Measurements from ENCODE around the gene GSTO2. TPM values are rescaled to one million over a fixed set of nuclear protein-coding genes. Genes with fewer than 3 reads are reported as not detected.
A peak's percentile ranks its signal among the peaks of the same experiment; 100 is the strongest.

The GSTO2 gene
- total and polyA plus RNA-seq, 10 donors, result 0.32 to 1.4 (median 0.91) TPM

DNA sequence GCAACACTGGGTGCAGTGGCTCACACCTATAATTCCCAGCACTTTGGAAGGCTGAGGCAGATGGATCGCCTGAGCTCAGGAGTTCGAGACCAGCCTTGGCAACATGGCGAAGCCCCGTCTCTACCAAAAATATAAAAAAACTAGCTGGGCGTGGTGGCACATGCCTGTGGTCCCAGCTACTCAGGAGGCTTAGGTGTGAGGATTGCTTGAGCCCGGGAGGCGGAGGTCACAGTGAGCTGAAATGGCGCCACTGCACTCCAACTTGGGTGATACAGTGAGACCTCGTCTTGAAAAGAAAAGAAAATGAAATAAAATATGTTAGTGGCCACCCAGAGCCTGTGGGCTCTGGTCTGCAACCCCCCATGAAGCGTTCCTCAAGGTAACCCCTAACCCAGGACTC, 55.9 kb downstream of the GSTO2 start:
- DNase-seq, result peak; percentile 58
- peak overlapping the region; percentile 14 to 100 (median 86) for H3K27ac ChIP-seq
- TF ChIP-seq, protein P1, sequence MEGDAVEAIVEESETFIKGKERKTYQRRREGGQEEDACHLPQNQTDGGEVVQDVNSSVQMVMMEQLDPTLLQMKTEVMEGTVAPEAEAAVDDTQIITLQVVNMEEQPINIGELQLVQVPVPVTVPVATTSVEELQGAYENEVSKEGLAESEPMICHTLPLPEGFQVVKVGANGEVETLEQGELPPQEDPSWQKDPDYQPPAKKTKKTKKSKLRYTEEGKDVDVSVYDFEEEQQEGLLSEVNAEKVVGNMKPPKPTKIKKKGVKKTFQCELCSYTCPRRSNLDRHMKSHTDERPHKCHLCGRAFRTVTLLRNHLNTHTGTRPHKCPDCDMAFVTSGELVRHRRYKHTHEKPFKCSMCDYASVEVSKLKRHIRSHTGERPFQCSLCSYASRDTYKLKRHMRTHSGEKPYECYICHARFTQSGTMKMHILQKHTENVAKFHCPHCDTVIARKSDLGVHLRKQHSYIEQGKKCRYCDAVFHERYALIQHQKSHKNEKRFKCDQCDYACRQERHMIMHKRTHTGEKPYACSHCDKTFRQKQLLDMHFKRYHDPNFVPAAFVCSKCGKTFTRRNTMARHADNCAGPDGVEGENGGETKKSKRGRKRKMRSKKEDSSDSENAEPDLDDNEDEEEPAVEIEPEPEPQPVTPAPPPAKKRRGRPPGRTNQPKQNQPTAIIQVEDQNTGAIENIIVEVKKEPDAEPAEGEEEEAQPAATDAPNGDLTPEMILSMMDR (IDR thresholded peaks at IDR 0.05 in 8 of 11, conservative IDR thresholded peaks at IDR 0.05 in 3 of 11), result no peak
- no peak for TF ChIP-seq POLR2A (IDR thresholded peaks at IDR 0.05)
- no peak for TF ChIP-seq POLR2AphosphoS5 (IDR thresholded peaks at IDR 0.05)
- no peaks in the 10 kb centered on the region for H3K9me3 ChIP-seq
- H3K4me1 ChIP-seq, result peaks cover 93 to 100% (median 99%) of the 10 kb centered on the region in 6 donors
- no peaks in the 10 kb centered on the region for H3K27me3 ChIP-seq (replicated peaks in 1 of 7)
- H3K4me3 ChIP-seq, result peak overlapping the region in 1 of 8 donors; percentile 56
- peaks cover 0 to 16% (median 0%) of the 10 kb centered on the region in 6 donors for H3K36me3 ChIP-seq
- intact Hi-C loops (cut with DNase I; ENCODE audit: low total_unique reads), result no loop called here
- WGBS, 5 donors, result 86 to 97% (median 91%) methylated on average over 10 of the region's 10 CpGs

DNA sequence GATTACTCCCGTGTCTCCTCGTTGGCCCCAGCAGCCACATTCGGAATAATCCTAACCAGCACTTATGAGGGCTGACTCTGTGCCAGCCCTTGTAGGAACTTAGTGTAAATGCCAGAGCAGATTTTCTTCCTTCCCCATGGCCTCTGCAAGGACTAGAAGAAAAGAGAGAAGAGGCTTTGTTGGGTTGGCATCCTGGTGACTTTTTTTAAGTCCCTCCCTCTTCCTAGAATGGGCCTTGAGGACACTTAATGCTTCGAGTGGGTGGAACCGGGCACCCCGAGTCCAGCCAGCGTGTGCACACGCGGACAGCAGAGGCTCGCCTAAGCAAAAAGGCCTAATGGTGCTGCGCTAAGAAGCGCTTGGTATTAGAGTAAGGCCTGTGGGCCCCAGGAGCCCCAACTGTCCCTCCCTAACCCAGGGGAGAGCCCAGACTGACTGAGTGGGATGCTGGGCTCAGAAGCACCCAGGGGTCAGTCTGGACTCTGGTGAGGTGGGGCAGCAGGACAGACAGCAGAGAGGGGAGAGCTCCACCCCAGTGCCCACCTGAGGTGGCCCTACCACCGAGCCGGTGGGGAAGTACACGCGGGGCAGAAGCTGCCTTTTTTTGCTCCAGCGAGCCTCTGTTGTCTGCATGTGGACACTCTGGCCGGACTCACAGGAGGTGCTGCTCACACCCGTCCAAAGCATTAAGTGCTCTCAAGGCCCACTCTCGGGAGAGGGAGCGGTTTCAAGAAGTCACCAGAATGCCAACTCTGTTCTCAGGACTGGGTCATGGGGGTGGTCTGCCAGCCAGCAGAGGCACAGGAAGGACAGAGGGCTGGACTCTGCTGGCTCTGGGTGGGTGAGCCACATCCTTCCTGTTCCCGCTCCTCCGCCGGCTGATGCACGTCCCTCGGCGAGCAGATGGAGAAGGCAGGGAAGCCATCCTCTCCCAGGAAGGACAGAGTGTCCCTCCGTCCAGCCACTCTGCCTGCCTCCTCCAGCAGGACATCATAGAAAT, 56.8 kb downstream of the GSTO2 start:
- DNase-seq, result peak; percentile 83
- peak overlapping the region; percentile 70 to 100 (median 86) for H3K27ac ChIP-seq
- TF ChIP-seq, protein P1 (IDR thresholded peaks at IDR 0.05 in 8 of 11, conservative IDR thresholded peaks at IDR 0.05 in 3 of 11), result no peak
- peak; percentile 67 to 84 (median 71) for TF ChIP-seq POLR2AphosphoS5 (IDR thresholded peaks at IDR 0.05)
- no peak for TF ChIP-seq POLR2A (IDR thresholded peaks at IDR 0.05)
- WGBS, 5 donors, result 30 to 47% (median 42%) methylated on average over 19 to 28 of the region's 28 CpGs
- H3K36me3 ChIP-seq, result peaks cover 0 to 13% (median 0%) of the 10 kb centered on the region in 6 donors
- no peaks in the 10 kb centered on the region for H3K9me3 ChIP-seq
- no peaks in the 10 kb centered on the region for H3K27me3 ChIP-seq (replicated peaks in 1 of 7)
- H3K4me3 ChIP-seq, result peak overlapping the region in 1 of 8 donors; percentile 56
- H3K4me1 ChIP-seq, result peaks cover 94 to 100% (median 100%) of the 10 kb centered on the region in 6 donors
- intact Hi-C loops (cut with DNase I; ENCODE audit: low total_unique reads), result no loop called here

DNA sequence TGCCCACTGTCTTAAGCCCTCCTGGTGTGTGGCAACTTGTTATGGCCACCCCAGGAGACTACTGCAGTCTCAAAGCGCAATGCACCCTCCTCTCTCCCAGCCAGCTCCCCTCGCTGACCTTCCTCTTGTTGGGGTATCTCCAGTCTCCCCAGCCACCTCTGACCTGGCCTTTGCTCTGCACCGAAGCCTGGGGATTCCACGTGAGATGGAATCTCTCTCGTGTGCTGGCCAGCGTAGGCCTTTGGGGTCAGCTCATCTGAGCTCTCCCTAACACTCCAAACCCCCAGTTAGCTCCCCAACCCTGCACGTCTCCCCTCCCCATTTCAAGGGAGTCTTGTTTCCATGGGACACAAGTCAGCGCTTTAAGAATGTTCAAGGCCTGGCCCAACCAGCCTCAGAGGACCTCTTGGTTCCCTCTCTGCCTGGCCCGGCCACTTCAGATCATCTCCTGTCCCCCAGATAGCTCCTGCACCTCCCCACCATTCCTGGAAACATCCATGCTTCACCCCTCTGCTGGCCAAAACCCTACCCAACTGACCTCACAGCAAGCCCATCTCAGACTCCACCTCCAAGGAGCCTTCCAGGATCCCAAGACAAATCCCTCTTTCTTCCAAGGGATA, 58.1 kb downstream of the GSTO2 start:
- no peaks in the 10 kb centered on the region for H3K27me3 ChIP-seq (replicated peaks in 1 of 7)
- WGBS, 5 donors, result 89 to 96% (median 90%) methylated on average over 9 of the region's 9 CpGs
- H3K27ac ChIP-seq, result peak overlapping the region; percentile 68 to 100 (median 86)
- intact Hi-C loops (cut with DNase I; ENCODE audit: low total_unique reads), result no loop called here
- H3K4me3 ChIP-seq, result peak overlapping the region in 1 of 8 donors; percentile 56
- peaks cover 0 to 17% (median 0%) of the 10 kb centered on the region in 6 donors for H3K36me3 ChIP-seq
- H3K9me3 ChIP-seq, result no peaks in the 10 kb centered on the region
- peak; percentile 71 for DNase-seq
- H3K4me1 ChIP-seq, result peaks cover 97 to 100% (median 100%) of the 10 kb centered on the region in 6 donors
- TF ChIP-seq, protein P1 (IDR thresholded peaks at IDR 0.05 in 8 of 11, conservative IDR thresholded peaks at IDR 0.05 in 3 of 11), result no peak
- no peak for TF ChIP-seq POLR2A (IDR thresholded peaks at IDR 0.05)
- TF ChIP-seq POLR2AphosphoS5 (IDR thresholded peaks at IDR 0.05), result no peak
